Mammary epithelial cell (primary cell): Measurements from ENCODE around the gene TRAPPC14.

Experiments
- CTCF ChIP-seq, 2 donors: IDR thresholded peaks in 1 of 2; conservative IDR thresholded peaks in 1 of 2; 2 replicates each; pipeline ENCODE4 v1.5.1; 2011 to 2012; ENCODE audit warnings: inconsistent platforms in 2 of 2, low read length in 2 of 2, mild to moderate bottlenecking in 2 of 2, control low read depth in 1 of 2, low read depth in 1 of 2; ENCODE audit not compliant: insufficient read depth in 1 of 2; ENCODE audit errors: extremely low read depth in 1 of 2
- EZH2 ChIP-seq: IDR thresholded peaks from 2 replicates; pipeline ENCODE4 v1.6.1; 2012; ENCODE audit warnings: low read length, inconsistent platforms, borderline replicate concordance

- no peak for TF ChIP-seq CTCF (conservative IDR thresholded peaks at IDR 0.05 in 1 of 2, IDR thresholded peaks at IDR 0.05 in 1 of 2; ENCODE audit: extremely low read depth in 1 of 2, insufficient read depth in 1 of 2, low read depth in 1 of 2, low read length in 2 of 2)
- TF ChIP-seq EZH2: no peak
Measured at GRCh38 chr7:100119970-100120732, 38.4 kb downstream of the TRAPPC14 start.
